Right hindlimb (tissue), 1 donor: ENCODE data around the gene EDN3.
A peak's percentile ranks its signal among the peaks of the same experiment; 100 is the strongest.
"Not testable (repeated sequence)": the region's sequence is repeated elsewhere in the genome, so short reads cannot be mapped to it uniquely, and the experiment has no call there.

Experiments
- DNase-seq: peaks from one replicate; pipeline ENCODE4 v3.0.0-alpha.2; 2018

EDN3 gene

DNA sequence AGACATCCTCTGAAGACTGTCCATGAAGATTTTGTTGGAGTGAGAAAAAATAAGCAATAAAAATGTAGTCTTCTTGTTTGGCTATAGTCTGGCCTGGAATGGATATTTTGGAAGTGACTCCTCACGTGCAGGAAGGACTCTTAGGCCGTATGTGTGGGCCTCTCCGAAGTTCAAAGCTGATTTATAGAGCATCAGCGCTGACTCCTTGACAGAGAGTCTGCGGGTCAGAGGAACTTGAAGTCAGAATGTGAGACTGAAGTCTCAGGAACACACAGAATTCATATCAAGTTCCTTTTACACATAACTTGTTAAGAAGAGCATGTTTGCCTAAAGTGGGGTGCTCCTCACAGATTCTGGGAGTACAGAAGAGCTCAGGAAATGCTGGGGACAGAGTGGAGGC is 36.1 kb downstream of the EDN3 start:
- no peak for DNase-seq

DNA sequence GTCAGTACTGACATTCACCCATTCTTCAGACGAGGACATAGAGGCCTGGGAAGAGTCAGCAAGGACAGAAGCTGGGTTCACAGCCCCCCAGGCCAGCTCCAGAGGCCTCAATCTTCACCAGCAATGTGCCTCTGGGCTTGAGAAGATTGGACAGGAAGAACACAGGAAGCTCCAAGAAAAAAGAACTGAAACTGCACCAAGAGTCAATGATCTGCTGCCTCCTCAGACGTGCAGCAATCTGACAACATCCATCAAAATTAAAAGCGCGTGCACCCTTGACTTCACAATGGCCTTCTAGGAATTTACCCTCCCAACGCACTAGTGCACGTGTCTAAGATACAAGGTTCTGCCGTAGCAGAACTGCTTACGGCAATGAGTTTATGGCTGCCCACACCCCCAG is 38.0 kb downstream of the EDN3 start:
- not testable (repeated sequence) for DNase-seq

DNA sequence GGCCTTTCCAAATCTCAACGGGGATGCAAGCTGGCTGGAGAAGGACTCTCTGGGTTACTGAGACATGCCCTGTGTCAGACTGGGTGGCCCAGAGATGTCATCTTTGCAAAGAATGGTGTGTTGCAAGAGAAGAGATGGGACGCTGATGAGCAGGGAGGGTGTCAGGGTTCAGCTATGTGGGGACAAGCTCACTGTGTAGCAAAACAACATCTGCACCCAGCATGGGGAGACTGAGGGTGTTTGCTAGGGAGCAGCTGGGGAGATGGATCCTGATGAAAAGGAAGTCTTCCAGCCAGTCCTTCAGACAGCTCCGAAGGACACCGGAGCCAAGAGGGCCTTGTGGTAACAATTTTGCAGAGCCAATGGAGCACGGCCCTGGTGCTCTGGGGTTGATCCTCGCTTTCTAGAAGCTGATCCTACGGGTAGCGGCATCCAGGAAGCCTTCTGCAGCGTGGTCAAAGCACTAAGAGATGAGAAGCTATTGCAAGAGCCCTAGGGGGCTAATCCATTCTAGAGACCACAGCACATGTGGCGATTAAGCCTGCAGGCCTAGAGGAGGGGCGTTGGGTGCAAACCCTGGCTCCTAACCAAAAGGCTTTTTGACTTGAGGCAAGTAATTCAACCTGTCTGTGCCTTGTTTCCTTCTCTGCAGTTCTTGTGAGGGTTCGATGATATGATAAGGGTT is 39.9 kb downstream of the EDN3 start:
- no peak for DNase-seq

DNA sequence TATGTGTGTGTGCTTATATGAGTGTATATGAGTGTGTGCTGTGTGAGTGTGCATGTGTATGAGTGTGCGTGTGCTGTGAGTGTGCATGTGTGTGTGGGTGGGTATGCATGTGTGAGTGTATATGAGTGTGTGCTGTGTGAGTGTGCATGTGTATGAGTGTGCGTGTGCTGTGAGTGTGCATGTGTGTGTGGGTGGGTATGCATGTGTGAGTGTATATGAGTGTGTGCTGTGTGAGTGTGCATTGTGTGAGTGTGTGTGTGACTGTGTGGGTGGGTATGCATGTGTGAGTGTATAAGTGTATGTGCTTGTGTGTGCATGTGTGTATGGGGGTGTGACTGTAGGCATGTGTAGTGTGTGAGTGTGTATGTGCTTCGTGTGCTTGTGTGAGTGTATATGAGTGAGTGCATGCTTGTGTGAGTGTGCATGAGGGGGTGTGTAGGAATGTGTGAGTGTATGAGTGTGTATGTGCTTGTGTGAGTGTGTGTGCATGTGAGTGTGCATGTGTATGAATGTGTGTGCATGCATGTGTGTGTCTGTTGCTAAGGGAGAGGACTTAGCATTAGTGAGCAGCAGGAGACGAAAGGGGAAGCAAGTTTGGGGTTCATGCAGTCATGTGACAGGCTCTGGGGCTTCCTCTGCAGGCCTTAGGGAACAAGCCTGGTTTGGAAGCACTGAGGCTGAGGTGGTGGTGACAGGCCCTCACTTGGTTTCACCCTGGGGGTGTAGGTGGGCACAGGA is 41.0 kb downstream of the EDN3 start:
- not testable (repeated sequence) for DNase-seq

DNA sequence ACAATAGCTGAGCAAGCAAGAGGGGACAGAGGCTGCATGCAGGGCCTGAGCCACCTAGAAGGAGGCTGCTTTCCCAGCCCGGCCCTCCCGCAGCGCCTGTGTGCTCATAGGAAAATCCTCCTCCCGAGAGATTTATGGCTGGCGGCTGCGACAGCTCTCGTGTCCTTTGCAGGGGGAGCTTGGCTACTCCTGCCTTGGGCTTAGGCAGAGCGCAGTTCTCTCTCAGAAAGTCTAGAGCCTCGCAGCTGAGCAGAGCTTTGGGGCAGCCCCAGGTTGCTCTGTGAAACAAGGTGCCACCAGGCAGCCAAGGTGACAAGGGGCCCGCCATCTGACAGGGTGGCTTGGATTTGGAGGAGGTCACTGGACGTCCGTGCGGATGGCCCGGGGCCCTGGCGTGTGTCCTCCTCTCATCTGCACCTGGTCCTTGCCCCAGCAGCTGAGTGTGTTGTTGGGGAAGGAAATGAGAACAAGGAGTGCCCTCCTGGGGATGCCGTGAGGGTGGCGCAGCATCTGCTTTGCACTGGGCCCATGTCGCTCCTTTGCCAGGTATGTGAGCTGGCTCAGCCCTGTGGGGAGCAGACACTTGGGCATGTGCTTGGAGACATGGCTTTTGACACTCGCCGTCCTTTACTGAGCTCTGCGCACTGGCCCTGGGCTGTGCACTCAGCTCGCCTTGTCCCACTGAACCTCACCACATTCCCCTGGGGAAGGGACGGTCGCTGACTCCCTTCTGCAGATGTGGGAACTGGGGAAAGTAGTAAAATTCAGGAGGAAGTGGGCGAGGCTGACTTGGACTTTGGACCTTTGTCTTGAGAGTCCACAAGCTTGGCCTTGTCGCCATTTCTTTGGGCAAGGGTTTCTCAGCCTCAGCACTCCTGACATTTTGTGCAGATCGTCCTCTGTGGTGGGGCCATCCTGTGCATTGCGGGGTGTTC is 41.9 kb downstream of the EDN3 start:
- peak; percentile 55 for DNase-seq

DNA sequence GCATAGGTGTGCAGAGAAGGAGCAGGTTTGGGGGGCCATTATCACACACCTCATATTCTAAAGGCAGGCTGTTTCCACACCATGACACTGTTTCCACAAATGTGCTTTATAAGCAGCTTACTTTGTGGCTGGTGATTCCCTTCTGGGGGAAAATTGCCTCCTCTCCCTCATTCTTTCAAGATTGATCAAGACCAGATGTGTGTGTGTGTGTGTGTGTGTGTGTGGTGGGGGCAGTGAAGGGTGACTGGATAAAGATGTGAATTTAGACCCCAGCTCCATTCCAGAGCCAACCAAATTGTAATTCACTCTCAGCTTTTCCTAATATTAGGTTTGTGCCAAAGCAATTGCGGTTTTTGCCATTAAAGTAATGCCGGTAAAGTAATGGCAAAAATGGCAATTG is 45.6 kb downstream of the EDN3 start:
- no peak for DNase-seq

DNA sequence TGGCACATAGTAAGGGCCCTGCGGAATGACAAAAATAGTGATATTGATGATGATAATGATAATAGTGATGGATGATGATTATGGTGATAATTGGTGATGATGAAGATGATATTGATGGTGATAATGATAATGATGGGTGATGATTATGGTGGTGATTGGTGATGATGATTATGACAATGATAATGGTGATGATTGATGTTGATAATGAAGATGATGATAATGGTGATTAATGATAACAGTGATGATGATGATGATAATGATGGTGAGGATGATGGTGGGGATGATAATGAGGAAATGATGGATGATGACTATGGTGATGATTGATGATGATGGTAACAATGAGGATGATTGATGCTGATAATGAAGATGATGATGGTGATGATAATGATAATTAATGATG is 48.9 kb downstream of the EDN3 start:
- no peak for DNase-seq

DNA sequence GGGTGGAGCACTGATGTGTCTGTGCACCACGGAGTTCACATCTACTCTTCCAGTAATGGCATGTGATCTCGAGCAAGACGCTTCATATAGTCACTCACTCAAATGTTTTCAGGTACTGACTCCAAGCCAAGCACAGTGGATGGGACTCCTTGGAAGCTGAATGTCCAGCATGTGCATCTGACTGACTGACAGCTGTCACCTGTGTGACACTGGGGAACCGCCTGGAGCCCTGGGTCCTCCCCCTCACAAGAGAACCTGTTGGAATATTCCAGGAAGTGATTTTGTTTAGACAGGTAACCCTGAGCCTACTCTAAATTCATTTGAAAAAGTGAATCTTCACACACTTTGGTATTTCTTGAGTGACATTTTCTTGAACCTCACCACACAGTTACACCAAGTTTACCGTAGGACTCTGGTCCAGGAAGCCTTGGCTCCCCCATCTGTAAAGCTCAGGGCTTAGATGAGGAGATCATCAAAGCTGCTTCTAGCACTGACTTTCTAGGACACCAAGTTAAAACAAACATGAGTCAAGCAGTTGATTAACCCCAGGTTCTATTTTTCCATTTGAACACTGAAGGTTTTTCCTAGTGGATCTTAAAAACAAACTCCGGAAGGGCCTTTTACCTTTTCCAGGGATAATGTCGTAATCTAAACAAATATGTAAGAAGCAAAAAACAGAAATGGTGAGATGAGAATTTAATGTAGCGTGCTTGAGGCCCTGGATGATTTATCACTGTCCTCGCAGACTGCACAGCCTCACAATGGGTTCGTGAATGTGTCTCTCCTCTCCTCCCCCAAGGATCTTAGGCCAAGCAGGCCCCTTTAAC is 50.1 kb downstream of the EDN3 start:
- DNase-seq: no peak

DNA sequence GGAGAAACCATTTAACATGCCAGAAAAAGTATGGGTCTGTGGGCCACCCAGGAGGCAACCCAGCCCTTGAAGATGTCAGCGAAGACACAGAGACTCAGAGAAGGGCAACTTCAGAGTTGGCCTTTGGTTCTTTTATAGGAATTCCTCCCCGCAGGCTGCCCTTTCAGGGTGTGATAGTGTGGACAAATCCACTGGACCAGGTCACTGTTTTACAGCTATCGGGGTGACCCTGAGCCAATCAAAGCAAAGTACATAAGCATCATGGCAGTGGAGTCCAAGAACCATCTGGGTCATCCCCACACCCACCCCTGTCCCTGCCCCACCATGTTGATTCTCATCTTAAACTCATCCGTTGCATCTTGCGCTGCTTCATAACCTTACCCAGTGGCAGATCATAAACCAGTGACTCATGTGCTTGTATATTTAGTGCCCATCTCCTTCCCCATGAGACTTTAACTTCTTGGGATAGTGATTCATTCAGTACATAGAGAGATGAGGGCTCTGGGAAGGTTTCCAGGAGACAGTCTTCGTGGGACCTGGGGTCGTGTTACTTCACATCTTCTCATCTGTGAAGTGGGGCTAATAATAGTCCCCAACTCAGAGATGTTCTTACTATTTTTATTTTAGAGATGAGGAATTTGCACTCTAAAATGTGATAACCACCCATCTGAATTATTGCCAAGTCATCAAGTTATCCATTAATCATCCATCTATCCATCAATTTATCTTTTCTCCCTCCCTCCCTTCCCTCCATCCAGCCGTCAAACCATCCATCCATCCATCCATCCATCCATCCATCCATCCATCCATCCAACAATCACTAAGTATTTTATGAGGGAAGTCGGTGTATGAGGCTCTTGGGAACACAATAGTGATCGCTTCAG is 51.0 kb downstream of the EDN3 start:
- no peak for DNase-seq

DNA sequence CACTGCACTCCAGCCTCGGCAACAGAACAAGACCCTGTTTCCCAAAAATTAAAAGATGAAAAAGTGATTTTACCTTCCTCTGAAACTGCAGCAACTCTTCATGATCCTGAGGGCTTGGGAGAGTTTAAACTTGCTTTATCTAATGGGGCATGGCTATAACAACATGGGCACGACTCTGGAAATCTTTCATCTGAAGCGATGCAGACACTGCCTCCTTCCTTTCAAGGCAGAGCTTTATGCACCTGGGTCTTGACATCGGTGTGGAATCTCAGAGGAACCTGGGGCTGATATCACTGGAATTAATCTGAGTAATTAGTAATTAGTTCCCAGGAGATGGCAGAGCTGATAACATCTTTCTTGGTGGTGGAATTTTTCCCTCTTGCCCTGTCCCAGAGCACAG is 52.1 kb downstream of the EDN3 start:
- DNase-seq: no peak

DNA sequence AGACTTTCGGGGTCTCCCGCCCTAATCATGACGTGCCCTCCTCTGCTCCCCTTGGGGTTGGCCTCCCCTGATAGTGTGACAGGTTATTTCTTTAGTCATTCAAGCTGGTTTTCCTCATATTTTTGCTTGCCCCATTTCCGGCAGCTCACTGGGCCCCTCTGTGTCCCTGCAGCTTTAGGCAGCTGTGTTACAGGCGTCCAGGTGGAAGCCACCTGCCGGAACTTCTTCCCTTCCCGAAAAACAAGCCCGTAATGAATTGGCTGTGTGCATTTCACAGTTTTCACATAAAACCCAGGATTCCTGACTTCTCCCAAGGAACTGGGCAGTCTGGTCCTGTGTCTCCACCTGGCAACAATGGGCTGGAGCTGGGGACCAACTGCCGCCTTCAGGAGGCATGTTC is 52.6 kb downstream of the EDN3 start:
- no peak for DNase-seq

DNA sequence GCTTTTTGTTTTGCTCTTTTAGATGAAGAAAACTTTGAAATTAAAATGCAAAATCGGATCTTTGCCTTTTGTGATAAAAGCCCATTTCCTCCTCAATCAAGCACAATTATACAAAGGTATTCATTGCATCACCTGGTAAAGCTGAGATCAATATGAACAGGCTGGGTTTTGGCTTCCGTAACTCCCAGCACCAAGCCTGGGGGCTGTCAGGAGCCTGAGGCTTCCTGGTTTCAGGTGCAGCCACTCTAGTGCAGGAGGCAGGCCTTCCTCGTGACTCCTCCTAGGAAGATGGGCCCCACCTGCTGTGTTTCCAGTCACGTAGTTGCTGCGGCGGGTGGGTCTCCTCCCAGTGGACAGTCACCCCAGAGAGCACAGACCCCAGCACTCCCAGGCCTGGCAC is 54.0 kb downstream of the EDN3 start:
- no peak for DNase-seq

DNA sequence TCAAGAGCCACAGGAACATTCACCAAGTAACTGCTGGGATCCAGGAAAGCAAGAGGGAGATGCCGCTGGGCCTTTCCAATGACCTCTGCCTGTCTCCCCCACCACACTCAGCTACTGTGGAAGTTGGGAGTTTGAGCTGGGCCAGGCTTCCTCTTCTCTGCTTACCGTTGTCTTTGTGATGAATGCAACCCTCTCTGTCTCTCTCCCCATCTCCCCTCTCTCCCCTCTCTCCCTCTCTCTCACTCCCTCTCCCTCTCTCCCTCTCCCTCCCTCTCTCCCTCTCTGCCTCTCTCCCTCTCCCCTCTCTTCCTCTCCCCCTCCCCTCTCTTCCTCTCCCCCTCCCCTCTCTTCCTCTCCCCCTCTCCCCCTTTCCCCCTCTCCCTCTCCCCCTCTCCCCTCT is 54.8 kb downstream of the EDN3 start:
- DNase-seq: no peak

DNA sequence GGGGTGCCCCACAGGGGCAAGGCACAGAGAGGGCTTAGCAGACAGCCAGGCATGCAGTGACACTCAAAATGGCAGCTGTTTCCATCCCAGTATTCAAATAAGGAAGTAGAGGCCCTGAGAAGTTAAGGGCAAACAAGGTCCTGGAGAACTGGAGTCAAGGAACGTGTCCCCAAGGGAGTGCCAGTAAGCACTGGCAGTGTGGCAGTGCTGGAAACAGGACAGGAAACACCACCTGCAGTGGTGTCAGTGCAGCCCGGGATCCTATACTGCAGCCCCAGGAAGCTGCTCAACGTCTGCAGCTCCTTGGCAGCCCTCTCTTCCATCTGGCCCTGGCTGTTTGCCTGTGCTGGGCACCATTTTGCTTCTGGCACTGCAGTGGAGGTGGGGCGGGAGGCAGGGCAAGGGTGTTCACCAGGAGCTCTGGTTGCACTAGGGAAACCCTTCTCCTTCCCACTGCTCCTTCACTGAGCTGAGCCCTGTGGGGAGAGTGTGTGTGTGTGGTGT is 56.3 kb downstream of the EDN3 start:
- no peak for DNase-seq

DNA sequence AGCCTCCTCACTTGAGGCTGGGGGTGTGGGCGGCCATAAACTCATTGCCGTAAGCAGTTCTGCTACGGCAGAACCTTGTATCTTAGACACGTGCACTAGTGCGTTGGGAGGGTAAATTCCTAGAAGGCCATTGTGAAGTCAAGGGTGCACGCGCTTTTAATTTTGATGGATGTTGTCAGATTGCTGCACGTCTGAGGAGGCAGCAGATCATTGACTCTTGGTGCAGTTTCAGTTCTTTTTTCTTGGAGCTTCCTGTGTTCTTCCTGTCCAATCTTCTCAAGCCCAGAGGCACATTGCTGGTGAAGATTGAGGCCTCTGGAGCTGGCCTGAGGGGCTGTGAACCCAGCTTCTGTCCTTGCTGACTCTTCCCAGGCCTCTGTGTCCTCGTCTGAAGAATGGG is 58.4 kb downstream of the EDN3 start:
- not testable (repeated sequence) for DNase-seq

DNA sequence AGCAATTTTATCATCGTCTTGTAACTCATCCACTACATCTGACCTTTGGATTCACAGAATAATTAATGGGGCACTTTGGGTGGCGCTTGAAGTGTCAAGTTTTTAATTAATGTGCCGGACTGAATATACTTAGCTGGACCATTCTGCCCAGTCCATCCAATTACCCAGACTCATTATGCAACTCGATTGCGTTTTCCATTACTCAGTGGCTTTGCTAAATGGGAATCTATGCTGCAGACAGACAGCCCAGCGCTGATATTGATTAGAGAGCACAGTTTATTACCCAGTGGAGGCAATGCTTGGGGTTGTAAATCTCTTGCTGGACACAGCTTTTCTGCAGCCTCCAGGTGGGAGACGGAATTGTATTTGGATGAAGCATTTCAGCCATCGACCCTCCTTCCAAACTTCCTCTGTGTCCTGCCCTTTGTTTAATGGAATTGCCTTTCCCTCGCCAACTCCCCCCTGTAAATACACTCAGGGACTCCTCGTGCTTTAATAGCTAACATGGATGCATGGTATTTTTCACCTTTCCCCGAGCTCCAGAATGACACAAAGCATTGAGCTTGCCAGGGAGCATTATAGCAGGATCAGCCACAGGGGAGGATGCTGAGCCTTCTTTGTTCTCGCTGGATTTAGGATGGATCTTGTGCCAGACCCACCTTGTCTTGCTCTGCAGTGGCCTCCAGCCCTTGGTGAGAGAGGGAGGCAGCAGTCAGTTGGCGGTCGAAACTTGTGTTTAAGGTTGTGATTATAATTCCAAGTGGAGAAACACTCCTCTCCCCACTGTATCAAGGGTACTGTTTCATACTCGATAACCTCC is 59.7 kb downstream of the EDN3 start:
- DNase-seq: no peak

DNA sequence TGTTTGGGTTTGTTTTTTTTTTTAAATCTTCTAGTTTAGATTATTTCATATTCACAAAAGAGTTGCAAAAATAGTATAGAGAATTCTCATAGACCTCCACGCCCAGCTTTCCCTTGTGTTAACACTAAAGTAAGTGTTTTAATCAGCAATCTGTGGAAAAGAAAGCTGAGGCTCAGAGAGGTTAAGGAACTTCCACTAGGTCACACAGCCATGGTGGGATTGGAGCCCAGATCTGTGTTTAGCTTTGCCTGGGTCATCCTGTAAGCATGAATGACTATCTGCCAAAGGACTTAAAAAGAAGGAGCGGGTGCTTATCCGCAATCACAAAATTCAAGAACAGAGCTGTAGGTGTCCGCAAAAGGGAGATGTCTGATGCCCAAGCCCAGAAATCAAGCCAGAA is 60.5 kb downstream of the EDN3 start:
- DNase-seq: no peak

DNA sequence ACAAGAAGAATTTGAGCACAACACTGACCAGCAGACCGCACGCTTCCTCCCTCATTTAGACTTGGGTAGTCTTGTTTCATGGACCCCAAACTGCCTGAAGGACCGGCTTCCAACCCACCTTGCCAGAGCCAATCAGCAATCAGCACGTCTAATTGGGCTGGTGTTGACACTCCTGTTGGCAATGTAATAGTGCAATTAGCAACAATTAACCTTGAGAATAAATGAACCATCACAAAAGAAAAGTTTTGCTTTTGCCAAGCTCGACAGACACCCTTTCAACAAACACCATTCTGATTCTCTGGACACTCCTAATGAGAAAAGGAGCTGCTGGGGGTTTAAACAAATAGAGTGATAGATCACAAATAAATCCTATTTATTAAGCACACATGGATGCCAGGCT is 61.0 kb downstream of the EDN3 start:
- no peak for DNase-seq

DNA sequence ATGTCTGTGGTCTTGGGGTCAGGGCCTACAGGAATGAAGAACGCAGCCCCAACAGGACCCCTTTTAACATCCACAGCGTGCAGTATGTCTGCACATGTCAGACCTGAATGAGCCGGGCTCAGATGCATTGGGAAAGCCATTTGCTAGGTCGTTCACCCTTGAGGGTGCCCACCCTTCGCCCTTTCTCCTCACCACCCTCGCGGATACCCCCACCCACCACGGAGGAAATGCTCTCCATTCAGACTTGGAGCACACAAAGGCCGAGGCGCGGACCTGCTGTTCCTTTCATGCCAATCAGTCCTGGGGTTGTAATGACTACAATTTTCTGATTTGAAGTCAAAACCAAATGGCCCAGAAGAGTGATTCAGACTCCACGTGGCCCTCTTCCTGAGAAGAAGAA is 62.7 kb downstream of the EDN3 start:
- DNase-seq: no peak

DNA sequence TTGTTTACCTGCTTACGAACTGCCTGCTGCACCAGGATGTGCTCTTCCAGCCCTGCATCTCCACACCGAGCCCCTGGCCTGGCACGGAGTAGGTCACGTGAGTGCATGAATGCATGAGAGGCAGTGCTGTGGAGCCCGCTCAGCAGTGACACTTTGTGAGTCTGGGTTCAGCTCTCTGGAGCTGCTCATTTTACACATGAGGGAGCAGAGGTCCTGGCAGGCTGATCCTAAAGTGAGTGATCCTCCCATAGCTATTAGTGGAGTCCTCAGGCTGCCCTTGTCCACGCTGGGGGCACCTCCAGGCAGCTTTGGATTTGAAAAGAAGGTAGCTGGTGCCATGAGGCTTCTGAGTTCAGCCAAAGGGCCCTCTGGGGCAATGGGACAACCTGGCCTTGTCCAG is 64.2 kb downstream of the EDN3 start:
- no peak for DNase-seq
